Astrocyte (in vitro differentiated cells and primary cell): ENCODE data around the gene PCTP. TPM values are rescaled to one million over a fixed set of nuclear protein-coding genes. Genes with fewer than 3 reads are reported as not detected.

ENCODE experiments used
- DNase-seq: peaks from one replicate; pipeline ENCODE4 v3.0.0-alpha.2; 2010; ENCODE audit warnings: low read depth
- FAIRE-seq: peaks from 2 replicates; lab custom pipeline; 2011; peaks lifted over from hg19 to GRCh38; lab: Jason Lieb, UNC
- H2AFZ ChIP-seq: 2 replicates; pipeline ENCODE4 v1.6.0; 2012; ENCODE audit warnings: low read depth, low read length, inconsistent platforms
- H3K27ac ChIP-seq: 2 replicates; pipeline ENCODE4 v1.5.1; 2011; ENCODE audit warnings: low read depth, low read length, inconsistent platforms
- H3K27me3 ChIP-seq: 2 replicates; pipeline ENCODE4 v1.6.0; 2011; ENCODE audit warnings: low read length, inconsistent platforms; ENCODE audit not compliant: insufficient read depth
- H3K36me3 ChIP-seq: 2 replicates; pipeline ENCODE4 v1.5.1; 2011; ENCODE audit warnings: low read length, inconsistent platforms; ENCODE audit not compliant: insufficient read depth
- H3K4me1 ChIP-seq: 2 replicates; pipeline ENCODE4 v1.5.1; 2011; ENCODE audit warnings: low read length, inconsistent platforms; ENCODE audit not compliant: insufficient read depth
- H3K4me2 ChIP-seq: 2 replicates; pipeline ENCODE4 v1.6.0; 2012; ENCODE audit warnings: low read length, inconsistent platforms
- H3K4me3 ChIP-seq: 2 replicates; pipeline ENCODE4 v1.5.1; 2011; ENCODE audit warnings: low read depth, mild to moderate bottlenecking, low read length, inconsistent platforms; ENCODE audit not compliant: insufficient read depth
- H3K79me2 ChIP-seq: 2 replicates; pipeline ENCODE4 v1.6.0; 2012; ENCODE audit warnings: mild to moderate bottlenecking, low read length, inconsistent platforms; ENCODE audit not compliant: insufficient read depth
- H3K9ac ChIP-seq: 2 replicates; pipeline ENCODE4 v1.6.0; 2012; ENCODE audit warnings: mild to moderate bottlenecking, low read length, inconsistent platforms
- H3K9me3 ChIP-seq: 2 replicates; pipeline ENCODE4 v1.5.1; 2012; ENCODE audit warnings: low read depth, mild to moderate bottlenecking, low read length, inconsistent platforms; ENCODE audit not compliant: insufficient read depth
- H4K20me1 ChIP-seq: 2 replicates; pipeline ENCODE4 v1.6.0; 2012; ENCODE audit warnings: low read length, inconsistent platforms; ENCODE audit not compliant: insufficient read depth
- H3K27ac Mint-ChIP-seq: one replicate; pipeline ENCODE4 v1.8.0; 2021; ENCODE audit warnings: mild to moderate bottlenecking, mixed read lengths; ENCODE audit not compliant: unreplicated experiment
- H3K27me3 Mint-ChIP-seq: one replicate; pipeline ENCODE4 v1.8.0; 2021; ENCODE audit warnings: low read depth, mixed read lengths; ENCODE audit not compliant: unreplicated experiment
- H3K36me3 Mint-ChIP-seq: one replicate; pipeline ENCODE4 v1.8.0; 2021; ENCODE audit warnings: low read depth, mixed read lengths; ENCODE audit not compliant: unreplicated experiment
- H3K4me1 Mint-ChIP-seq: one replicate; pipeline ENCODE4 v1.8.0; 2021; ENCODE audit warnings: low read depth, mixed read lengths; ENCODE audit not compliant: unreplicated experiment
- H3K4me3 Mint-ChIP-seq: one replicate; pipeline ENCODE4 v1.8.0; 2021; ENCODE audit warnings: mild to moderate bottlenecking, moderate library complexity, mixed read lengths; ENCODE audit not compliant: unreplicated experiment
- H3K9me3 Mint-ChIP-seq: one replicate; pipeline ENCODE4 v1.8.0; 2021; ENCODE audit warnings: mild to moderate bottlenecking, mixed read lengths; ENCODE audit not compliant: unreplicated experiment
- CTCF ChIP-seq: IDR thresholded peaks from 2 replicates; pipeline ENCODE4 v1.5.1; 2011; ENCODE audit warnings: low read depth, mild to moderate bottlenecking, inconsistent platforms, low read length, moderate library complexity; ENCODE audit not compliant: insufficient read depth
- EZH2 ChIP-seq: IDR thresholded peaks from 2 replicates; pipeline ENCODE4 v1.6.1; 2012; ENCODE audit warnings: mild to moderate bottlenecking, low read length, inconsistent platforms; ENCODE audit not compliant: insufficient read depth
- total RNA-seq: library from RNA; stranded (reverse); gene quantifications from 2 replicates; pipeline ENCODE4 v1.2.1, GENCODE V29; 2021

The PCTP gene
- total RNA-seq, 1 donor from 2014 or later = 16.4 TPM

GRCh38 chr17:55785181-55785580, 34.3 kb downstream of the PCTP start:
- no peak overlapping the region for H3K27ac ChIP-seq
- no peaks in the 10 kb centered on the region for H3K27me3 ChIP-seq
- FAIRE-seq (no peak), DNase-seq (no peak)
- TF ChIP-seq CTCF (no peak), EZH2 (no peak)
- H3K4me3 Mint-ChIP-seq = no peak overlapping the region
- no peak overlapping the region for H3K4me2 ChIP-seq
- H3K4me1 ChIP-seq = no peaks in the 10 kb centered on the region
- H3K79me2 ChIP-seq = no peaks in the 10 kb centered on the region
- H3K9me3 ChIP-seq = no peaks in the 10 kb centered on the region
- no peaks in the 10 kb centered on the region for H4K20me1 ChIP-seq
- H3K27me3 Mint-ChIP-seq = peaks cover 2% of the 10 kb centered on the region
- H3K27ac Mint-ChIP-seq = no peak overlapping the region
- H3K4me1 Mint-ChIP-seq = no peaks in the 10 kb centered on the region
- H2AFZ ChIP-seq = no peak overlapping the region
- H3K36me3 ChIP-seq = no peaks in the 10 kb centered on the region
- no peaks in the 10 kb centered on the region for H3K36me3 Mint-ChIP-seq
- no peaks in the 10 kb centered on the region for H3K9me3 Mint-ChIP-seq
- no peak overlapping the region for H3K9ac ChIP-seq
- H3K4me3 ChIP-seq = no peak overlapping the region

- Mint-ChIP-seq H3K4me1 (peaks cover 3% of the 10 kb centered on the region), H3K27me3 (no peaks in the 10 kb centered on the region), H3K9me3 (peaks cover 3% of the 10 kb centered on the region), H3K36me3 (no peaks in the 10 kb centered on the region), H3K27ac (no peak overlapping the region), H3K4me3 (no peak overlapping the region)
- FAIRE-seq (no peak), DNase-seq (no peak)
- Histone ChIP-seq H3K4me3 (no peak overlapping the region), H3K36me3 (no peaks in the 10 kb centered on the region), H3K27me3 (no peaks in the 10 kb centered on the region), H3K27ac (no peak overlapping the region), H3K79me2 (no peaks in the 10 kb centered on the region), H4K20me1 (no peaks in the 10 kb centered on the region), H3K9me3 (no peaks in the 10 kb centered on the region), H3K4me2 (no peak overlapping the region), H2AFZ (no peak overlapping the region), H3K9ac (no peak overlapping the region), H3K4me1 (no peaks in the 10 kb centered on the region)
- TF ChIP-seq CTCF (no peak), EZH2 (no peak)
Measured at GRCh38 chr17:55793272-55793671, 42.4 kb downstream of the PCTP start.

- Histone ChIP-seq H3K4me1 (no peaks in the 10 kb centered on the region), H4K20me1 (no peaks in the 10 kb centered on the region), H2AFZ (no peak overlapping the region), H3K9me3 (no peaks in the 10 kb centered on the region), H3K9ac (no peak overlapping the region), H3K27ac (no peak overlapping the region), H3K36me3 (no peaks in the 10 kb centered on the region), H3K79me2 (no peaks in the 10 kb centered on the region), H3K27me3 (no peaks in the 10 kb centered on the region), H3K4me2 (no peak overlapping the region), H3K4me3 (no peak overlapping the region)
- FAIRE-seq = no peak
- H3K4me3 Mint-ChIP-seq = no peak overlapping the region
- DNase-seq = peak; percentile 1
- peaks cover 3% of the 10 kb centered on the region for H3K4me1 Mint-ChIP-seq
- no peaks in the 10 kb centered on the region for H3K36me3 Mint-ChIP-seq
- TF ChIP-seq CTCF (no peak), EZH2 (no peak)
- H3K9me3 Mint-ChIP-seq = peaks cover 8% of the 10 kb centered on the region
- no peaks in the 10 kb centered on the region for H3K27me3 Mint-ChIP-seq
- H3K27ac Mint-ChIP-seq = no peak overlapping the region
Measured at GRCh38 chr17:55794725-55795482, 44.1 kb downstream of the PCTP start.
